ENCODE results near the gene COG2. TPM values are rescaled to one million over a fixed set of nuclear protein-coding genes. Genes with fewer than 3 reads are reported as not detected.

The COG2 gene, protein sequence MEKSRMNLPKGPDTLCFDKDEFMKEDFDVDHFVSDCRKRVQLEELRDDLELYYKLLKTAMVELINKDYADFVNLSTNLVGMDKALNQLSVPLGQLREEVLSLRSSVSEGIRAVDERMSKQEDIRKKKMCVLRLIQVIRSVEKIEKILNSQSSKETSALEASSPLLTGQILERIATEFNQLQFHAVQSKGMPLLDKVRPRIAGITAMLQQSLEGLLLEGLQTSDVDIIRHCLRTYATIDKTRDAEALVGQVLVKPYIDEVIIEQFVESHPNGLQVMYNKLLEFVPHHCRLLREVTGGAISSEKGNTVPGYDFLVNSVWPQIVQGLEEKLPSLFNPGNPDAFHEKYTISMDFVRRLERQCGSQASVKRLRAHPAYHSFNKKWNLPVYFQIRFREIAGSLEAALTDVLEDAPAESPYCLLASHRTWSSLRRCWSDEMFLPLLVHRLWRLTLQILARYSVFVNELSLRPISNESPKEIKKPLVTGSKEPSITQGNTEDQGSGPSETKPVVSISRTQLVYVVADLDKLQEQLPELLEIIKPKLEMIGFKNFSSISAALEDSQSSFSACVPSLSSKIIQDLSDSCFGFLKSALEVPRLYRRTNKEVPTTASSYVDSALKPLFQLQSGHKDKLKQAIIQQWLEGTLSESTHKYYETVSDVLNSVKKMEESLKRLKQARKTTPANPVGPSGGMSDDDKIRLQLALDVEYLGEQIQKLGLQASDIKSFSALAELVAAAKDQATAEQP
- 14.8 TPM for polyA plus RNA-seq (2012; ENCODE audit: insufficient read length, low read depth)

DNA sequence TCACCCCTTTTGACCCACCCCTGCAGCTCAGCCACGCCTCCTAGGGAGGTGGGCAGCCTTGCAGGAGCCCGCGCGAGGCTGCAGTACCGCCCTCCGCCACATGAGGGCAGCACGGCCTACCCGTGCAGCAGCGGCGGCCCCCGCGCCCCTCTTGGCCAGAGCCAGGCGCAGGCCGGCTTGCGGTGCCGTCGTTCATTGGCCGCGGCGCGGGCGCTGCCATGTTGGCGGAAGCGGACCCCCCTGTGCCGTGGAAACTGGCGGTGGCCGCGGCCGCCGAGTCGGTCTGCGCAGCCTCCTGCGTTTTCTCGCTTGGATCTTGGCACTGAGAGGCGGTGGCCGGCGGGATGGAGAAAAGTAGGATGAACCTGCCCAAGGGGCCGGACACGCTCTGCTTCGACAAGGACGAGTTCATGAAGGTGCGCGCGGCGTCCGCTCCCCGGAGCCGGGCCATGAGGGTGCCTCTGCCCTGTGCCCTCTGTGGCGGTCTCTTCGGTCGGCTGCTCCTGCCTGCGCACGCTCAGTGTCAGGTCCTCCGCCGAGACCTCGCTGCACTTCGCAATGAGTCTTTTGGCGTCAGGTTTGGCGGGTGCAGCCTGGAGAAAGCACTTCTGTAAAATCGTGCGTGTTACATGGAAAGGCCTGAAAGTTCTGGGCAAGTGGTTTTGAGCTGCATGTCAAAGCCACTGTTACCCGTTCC is at the start of gene COG2:
Gene COG2, plus strand, starts transcription at position 219 of the 697 bp plus-strand sequence. Its CDS starts 126 bp downstream, at position 345.
- TF ChIP-seq FOXP2 (optimal IDR thresholded peaks at IDR 0.05; ENCODE audit: borderline replicate concordance, extremely low read depth, extremely low read length, insufficient read depth) (peak; percentile 96), TAF1 (IDR thresholded peaks at IDR 0.05; ENCODE audit: borderline replicate concordance, insufficient read depth, low read length) (0 out of 2 replicates have a peak, but pooled peaks have one; percentile 58), SIN3A (IDR thresholded peaks at IDR 0.05; ENCODE audit: borderline replicate concordance, insufficient read depth, low read length) (no peak), POLR2AphosphoS5 (IDR thresholded peaks at IDR 0.05; ENCODE audit: low read depth, low read length) (peak; percentile 68)
- TF ChIP-seq, protein P1, sequence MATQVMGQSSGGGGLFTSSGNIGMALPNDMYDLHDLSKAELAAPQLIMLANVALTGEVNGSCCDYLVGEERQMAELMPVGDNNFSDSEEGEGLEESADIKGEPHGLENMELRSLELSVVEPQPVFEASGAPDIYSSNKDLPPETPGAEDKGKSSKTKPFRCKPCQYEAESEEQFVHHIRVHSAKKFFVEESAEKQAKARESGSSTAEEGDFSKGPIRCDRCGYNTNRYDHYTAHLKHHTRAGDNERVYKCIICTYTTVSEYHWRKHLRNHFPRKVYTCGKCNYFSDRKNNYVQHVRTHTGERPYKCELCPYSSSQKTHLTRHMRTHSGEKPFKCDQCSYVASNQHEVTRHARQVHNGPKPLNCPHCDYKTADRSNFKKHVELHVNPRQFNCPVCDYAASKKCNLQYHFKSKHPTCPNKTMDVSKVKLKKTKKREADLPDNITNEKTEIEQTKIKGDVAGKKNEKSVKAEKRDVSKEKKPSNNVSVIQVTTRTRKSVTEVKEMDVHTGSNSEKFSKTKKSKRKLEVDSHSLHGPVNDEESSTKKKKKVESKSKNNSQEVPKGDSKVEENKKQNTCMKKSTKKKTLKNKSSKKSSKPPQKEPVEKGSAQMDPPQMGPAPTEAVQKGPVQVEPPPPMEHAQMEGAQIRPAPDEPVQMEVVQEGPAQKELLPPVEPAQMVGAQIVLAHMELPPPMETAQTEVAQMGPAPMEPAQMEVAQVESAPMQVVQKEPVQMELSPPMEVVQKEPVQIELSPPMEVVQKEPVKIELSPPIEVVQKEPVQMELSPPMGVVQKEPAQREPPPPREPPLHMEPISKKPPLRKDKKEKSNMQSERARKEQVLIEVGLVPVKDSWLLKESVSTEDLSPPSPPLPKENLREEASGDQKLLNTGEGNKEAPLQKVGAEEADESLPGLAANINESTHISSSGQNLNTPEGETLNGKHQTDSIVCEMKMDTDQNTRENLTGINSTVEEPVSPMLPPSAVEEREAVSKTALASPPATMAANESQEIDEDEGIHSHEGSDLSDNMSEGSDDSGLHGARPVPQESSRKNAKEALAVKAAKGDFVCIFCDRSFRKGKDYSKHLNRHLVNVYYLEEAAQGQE (IDR thresholded peaks at IDR 0.05; ENCODE audit: insufficient read depth in 1 of 2, low read depth in 2 of 2, low read length in 2 of 2): 0 out of 4 replicates have a peak, but pooled peaks of 1 of the 2 experiments have one; percentile 36

DNA sequence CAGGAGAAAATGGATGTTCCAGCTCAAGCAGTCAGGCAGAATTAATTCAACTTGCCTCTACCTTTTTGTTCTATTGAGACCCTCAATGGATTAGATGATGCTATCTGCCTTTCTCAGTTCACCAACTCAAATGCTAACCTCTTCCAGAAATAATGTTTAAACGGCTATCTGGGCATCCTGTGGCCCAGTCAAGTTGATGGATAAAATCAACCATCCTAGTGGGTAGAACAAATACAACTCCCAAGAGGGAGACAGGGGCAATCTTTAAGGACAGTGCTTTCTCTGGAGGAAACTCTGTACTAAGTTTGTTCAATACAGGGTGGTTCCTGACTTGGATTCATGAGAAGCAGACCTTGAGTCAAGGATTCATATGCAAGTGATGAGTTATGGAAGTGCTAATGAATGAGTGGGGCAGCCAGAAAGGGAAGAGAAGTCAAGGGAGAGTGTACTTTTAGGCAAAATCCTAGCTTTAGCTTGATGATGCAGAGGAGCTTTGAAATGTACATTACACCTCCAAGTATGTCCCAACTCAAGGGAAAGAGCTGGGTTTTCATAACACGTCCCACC is 49.4 kb upstream of the COG2 start:
- TF ChIP-seq TAF1 (IDR thresholded peaks at IDR 0.05; ENCODE audit: borderline replicate concordance, insufficient read depth, low read length) (no peak), SIN3A (IDR thresholded peaks at IDR 0.05; ENCODE audit: borderline replicate concordance, insufficient read depth, low read length) (no peak), POLR2AphosphoS5 (IDR thresholded peaks at IDR 0.05; ENCODE audit: low read depth, low read length) (no peak), FOXP2 (optimal IDR thresholded peaks at IDR 0.05; ENCODE audit: borderline replicate concordance, extremely low read depth, extremely low read length, insufficient read depth) (no peak)
- TF ChIP-seq, protein P1 (IDR thresholded peaks at IDR 0.05; ENCODE audit: insufficient read depth in 1 of 2, low read depth in 2 of 2, low read length in 2 of 2): no peak

DNA sequence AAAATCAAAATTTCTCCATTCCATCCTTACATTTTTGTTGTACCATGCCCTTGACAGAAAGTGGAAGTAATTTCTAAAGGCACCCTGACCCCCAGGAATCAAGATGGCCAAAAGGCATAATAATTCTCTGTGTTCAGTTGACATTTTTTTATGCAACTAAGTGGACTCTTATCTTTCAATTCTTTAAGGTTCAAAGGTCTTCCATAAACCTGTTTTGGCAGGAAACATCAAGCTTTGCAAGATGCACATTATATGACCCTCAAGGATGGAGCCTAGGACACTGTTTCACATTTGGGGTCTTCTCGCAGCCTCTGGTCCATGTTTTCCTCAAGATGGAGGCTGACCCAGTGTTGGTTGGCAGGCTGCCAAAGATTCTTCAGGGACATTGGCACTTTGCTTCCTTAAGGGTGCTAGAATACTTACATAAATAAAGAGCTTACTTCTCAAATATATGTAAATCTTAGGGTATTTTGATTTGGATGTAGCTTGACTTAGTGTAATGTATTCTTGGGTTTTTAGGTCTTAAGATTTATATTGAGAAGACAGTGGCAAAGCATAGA is 48.0 kb upstream of the COG2 start:
- TF ChIP-seq FOXP2 (optimal IDR thresholded peaks at IDR 0.05; ENCODE audit: borderline replicate concordance, extremely low read depth, extremely low read length, insufficient read depth): no peak
- TF ChIP-seq, protein P1 (IDR thresholded peaks at IDR 0.05; ENCODE audit: insufficient read depth in 1 of 2, low read depth in 2 of 2, low read length in 2 of 2): no peak
- TF ChIP-seq TAF1 (IDR thresholded peaks at IDR 0.05; ENCODE audit: borderline replicate concordance, insufficient read depth, low read length): no peak
- no peak for TF ChIP-seq POLR2AphosphoS5 (IDR thresholded peaks at IDR 0.05; ENCODE audit: low read depth, low read length)

DNA sequence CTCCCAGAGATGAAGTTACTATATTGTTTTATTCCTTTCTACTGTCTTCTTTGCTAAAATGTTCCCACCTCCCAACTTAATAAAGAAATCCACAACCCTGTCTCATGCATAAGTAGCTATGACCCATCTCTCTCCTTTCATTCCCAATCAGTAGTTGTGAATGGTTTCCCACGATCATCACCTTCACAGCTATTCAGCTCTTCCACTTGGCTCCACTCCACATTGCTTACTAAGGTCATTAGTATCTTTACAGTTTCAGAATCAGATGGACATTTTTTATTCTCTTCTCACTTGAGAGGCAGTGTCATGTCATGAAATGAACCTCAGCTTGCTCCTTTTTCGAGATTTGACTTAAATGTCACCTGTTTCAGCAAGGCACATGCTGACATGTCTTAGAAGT is 47.1 kb upstream of the COG2 start:
- TF ChIP-seq POLR2AphosphoS5 (IDR thresholded peaks at IDR 0.05; ENCODE audit: low read depth, low read length) (no peak), TAF1 (IDR thresholded peaks at IDR 0.05; ENCODE audit: borderline replicate concordance, insufficient read depth, low read length) (no peak), FOXP2 (optimal IDR thresholded peaks at IDR 0.05; ENCODE audit: borderline replicate concordance, extremely low read depth, extremely low read length, insufficient read depth) (no peak), SIN3A (IDR thresholded peaks at IDR 0.05; ENCODE audit: borderline replicate concordance, insufficient read depth, low read length) (no peak)
- TF ChIP-seq, protein P1 (IDR thresholded peaks at IDR 0.05; ENCODE audit: insufficient read depth in 1 of 2, low read depth in 2 of 2, low read length in 2 of 2): no peak
